ENCODE measurements around the gene TAF11L7.
"Not testable (repeated sequence)": the region's sequence is repeated elsewhere in the genome, so short reads cannot be mapped to it uniquely, and the experiment has no call there.

Gene TAF11L7

GRCh38 chr5:17585658-17586057 is at the start of gene TAF11L7:
Gene TAF11L7 (minus strand): TSS chr5:17585758.
- DNase-seq (ENCODE audit: low spot score) = not testable (repeated sequence)

GRCh38 chr5:17634160-17634559 is 48.6 kb upstream of the TAF11L7 start, which contains the start of gene TAF11L14:
Gene TAF11L14 (plus strand): TSS chr5:17634460.
- DNase-seq (ENCODE audit: low spot score) = no peak

- DNase-seq (ENCODE audit: low spot score) = not testable (repeated sequence)
Measured at GRCh38 chr5:17631788-17632187, 46.2 kb upstream of the TAF11L7 start, which contains the start of gene TAF11L13. Gene TAF11L13 (plus strand): TSS chr5:17632088.

- DNase-seq (ENCODE audit: low spot score) = no peak
Measured at GRCh38 chr5:17625686-17626085, 40.1 kb upstream of the TAF11L7 start.

- no peak for DNase-seq (ENCODE audit: low spot score)
Measured at GRCh38 chr5:17620627-17621026, 35.1 kb upstream of the TAF11L7 start.

GRCh38 chr5:17619354-17619753 is 33.8 kb upstream of the TAF11L7 start:
- no peak for DNase-seq (ENCODE audit: low spot score)

GRCh38 chr5:17614872-17615605 is 29.5 kb upstream of the TAF11L7 start:
- DNase-seq (ENCODE audit: low spot score) = no peak

- not testable (repeated sequence) for DNase-seq (ENCODE audit: low spot score)
Measured at GRCh38 chr5:17610092-17610491, 24.5 kb upstream of the TAF11L7 start, which contains the start of gene TAF11L12. Gene TAF11L12 (plus strand): TSS chr5:17610392.

- DNase-seq (ENCODE audit: low spot score) = not testable (repeated sequence)
Measured at GRCh38 chr5:17607461-17607860, 21.9 kb upstream of the TAF11L7 start.

GRCh38 chr5:17604951-17605350 is 19.4 kb upstream of the TAF11L7 start:
- DNase-seq (ENCODE audit: low spot score) = no peak

GRCh38 chr5:17603880-17604279 is 18.3 kb upstream of the TAF11L7 start, which contains the start of gene TAF11L11:
Gene TAF11L11 (plus strand): TSS chr5:17604183.
- DNase-seq (ENCODE audit: low spot score) = not testable (repeated sequence)

GRCh38 chr5:17597728-17598127 is 12.2 kb upstream of the TAF11L7 start, which contains the start of gene TAF11L10:
Gene TAF11L10 (minus strand): TSS chr5:17597828.
- DNase-seq (ENCODE audit: low spot score) = not testable (repeated sequence)

- DNase-seq (ENCODE audit: low spot score) = not testable (repeated sequence)
Measured at GRCh38 chr5:17594255-17594654, 8.7 kb upstream of the TAF11L7 start, which contains the start of gene TAF11L9. Gene TAF11L9 (minus strand): TSS chr5:17594394.

GRCh38 chr5:17590860-17591259 is 5.3 kb upstream of the TAF11L7 start, which contains the start of gene TAF11L8:
Gene TAF11L8 (minus strand): TSS chr5:17590960.
- not testable (repeated sequence) for DNase-seq (ENCODE audit: low spot score)

Data from AG08396 (cell line).